Activated gamma-delta T cell treated with anti-CD3 and anti-CD28 coated beads, Interleukin-2, amount 50 U/mL, for 16 hours (primary cell): Measurements from ENCODE around the gene SARNP.

Experiments
- DNase-seq: peaks from one replicate; pipeline ENCODE4 v3.0.0-alpha.2; 2020; ENCODE audit warnings: low read depth

SARNP gene

DNA sequence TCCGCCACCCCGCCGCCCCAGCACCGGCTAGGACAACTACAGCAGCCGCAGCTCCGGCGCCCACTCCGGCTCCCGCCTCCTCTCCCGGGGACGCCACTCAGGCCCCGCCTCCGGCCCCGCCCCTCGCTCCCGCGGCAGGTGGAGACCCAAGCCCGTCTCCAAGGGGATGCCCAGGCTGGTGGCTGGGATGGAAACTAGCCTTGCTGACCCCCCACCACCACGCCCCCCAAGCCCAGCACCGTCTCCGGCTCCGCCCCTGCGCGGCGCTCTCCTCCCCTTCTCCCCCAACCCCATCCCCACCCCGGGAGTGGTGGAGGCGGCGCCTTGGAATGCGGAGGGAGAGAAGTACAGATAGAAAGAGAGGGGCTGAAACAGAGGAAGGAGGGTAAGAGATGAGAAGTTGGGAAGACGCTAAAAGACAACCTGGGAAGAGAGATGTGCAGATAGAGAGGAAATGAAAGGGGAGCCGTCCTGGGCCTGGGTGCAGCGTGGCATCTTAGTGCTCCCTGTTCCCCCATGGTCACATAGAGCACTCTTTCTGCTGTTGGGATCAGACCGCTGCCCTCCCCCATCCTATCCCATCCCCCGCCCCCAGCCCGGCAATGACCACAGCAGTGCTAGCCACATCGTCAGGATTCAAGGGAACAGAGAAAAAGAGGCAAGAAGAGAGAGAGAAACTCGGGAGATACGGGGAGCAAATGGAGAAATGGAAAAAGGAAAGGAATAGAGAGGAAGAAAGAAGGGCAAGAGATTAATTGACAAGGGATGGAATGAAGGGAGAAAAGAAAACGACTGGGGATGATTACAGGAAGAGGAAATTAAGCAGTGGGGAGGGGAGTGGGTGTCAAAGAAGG, 109.5 kb downstream of the SARNP start, which contains the start of gene ITGA7:
TSS of gene ITGA7 (minus strand) at position 64 of the 854 bp plus-strand sequence. CDS start 222 bp downstream, outside the sequence.
- peak; percentile 39 for DNase-seq
